ENCODE data around the gene FAM234A.
"Not testable (repeated sequence)": the region's sequence is repeated elsewhere in the genome, so short reads cannot be mapped to it uniquely, and the experiment has no call there.

Gene FAM234A

DNA sequence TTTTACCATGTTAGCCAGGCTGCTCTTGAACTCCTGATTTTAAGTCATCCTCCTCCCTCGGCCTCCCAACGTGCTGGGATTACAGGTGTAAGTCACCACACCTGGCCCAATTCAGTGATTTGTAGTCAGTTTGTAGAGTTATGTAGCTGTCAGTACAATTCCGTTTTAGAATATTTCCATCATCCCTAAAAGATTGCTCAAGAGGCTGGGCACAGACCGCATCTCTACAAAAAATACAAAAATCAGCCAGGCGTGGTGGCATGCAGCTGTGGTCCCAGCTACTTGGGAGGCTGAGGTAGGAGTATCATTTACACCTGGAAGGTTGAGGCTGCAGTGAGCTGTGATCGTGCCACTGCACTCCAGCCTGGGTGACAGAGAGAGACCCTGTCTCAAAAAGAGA is 20.6 kb downstream of the FAM234A start:
- no peak overlapping the region for H3K4me3 ChIP-seq (ENCODE audit: low read depth, low read length)
- H2BK120ac ChIP-seq (ENCODE audit: insufficient read depth, low read length, poor library complexity): no peak overlapping the region

DNA sequence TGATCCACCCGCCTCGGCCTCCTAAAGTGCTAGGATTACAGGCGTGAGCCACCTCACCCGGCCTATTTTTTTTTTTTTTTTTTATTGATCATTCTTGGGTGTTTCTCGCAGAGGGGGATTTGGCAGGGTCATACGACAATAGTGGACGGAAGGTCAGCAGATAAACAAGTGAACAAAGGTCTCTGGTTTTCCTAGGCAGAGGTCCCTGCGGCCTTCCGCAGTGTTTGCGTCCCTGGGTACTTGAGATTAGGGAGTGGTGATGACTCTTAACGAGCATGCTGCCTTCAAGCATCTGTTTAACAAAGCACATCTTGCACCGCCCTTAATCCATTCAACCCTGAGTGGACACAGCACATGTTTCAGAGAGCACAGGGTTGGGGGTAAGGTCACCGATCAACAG is 23.5 kb downstream of the FAM234A start:
- not testable (repeated sequence) for H3K4me3 ChIP-seq (ENCODE audit: low read depth, low read length); H4K8ac ChIP-seq (ENCODE audit: low read depth, low read length); H3K79me1 ChIP-seq (ENCODE audit: low read length); H2BK12ac ChIP-seq (ENCODE audit: low read length); H3K23ac ChIP-seq (ENCODE audit: low read length); H2AFZ ChIP-seq (ENCODE audit: insufficient read depth, low read length, poor library complexity); H2AK5ac ChIP-seq (ENCODE audit: low read length); H2BK120ac ChIP-seq (ENCODE audit: insufficient read depth, low read length, poor library complexity); H2BK5ac ChIP-seq (ENCODE audit: low read depth, low read length, poor library complexity); H3K9ac ChIP-seq (ENCODE audit: low read length); H4K91ac ChIP-seq (ENCODE audit: low read depth, low read length); H3K79me2 ChIP-seq (ENCODE audit: control insufficient read depth, insufficient read depth, low read length, poor library complexity); H3K27ac ChIP-seq (ENCODE audit: low read depth, low read length); H3K14ac ChIP-seq (ENCODE audit: low read length); H3K4me2 ChIP-seq (ENCODE audit: low read length); H3K4me1 ChIP-seq (ENCODE audit: control insufficient read depth in 1 of 2, insufficient read depth in 2 of 2, low read length in 2 of 2); H4K12ac ChIP-seq (ENCODE audit: low read depth, low read length); H3K18ac ChIP-seq (ENCODE audit: low read length); H3K4ac ChIP-seq (ENCODE audit: low read depth, low read length); H3K9me3 ChIP-seq (ENCODE audit: insufficient read depth, low read depth, low read length); DNase-seq; H3K27me3 ChIP-seq (ENCODE audit: insufficient read depth, low read length)
- H3K36me3 ChIP-seq (ENCODE audit: control insufficient read depth in 1 of 2, insufficient read depth in 2 of 2, low read length in 2 of 2): peaks cover 35% of the 10 kb centered on the region in 2 experiments
- WGBS (ENCODE audit: extremely low coverage, insufficient coverage, insufficient read length): no CpG with 5 or more reads among the region's 13 CpGs

More for the DNA sequence above, 20.6 kb downstream of the FAM234A start:
- no peak overlapping the region for H3K23ac ChIP-seq (ENCODE audit: low read length)
- H4K91ac ChIP-seq (ENCODE audit: low read depth, low read length): no peak overlapping the region
- no peaks in the 10 kb centered on the region for H3K27me3 ChIP-seq (ENCODE audit: insufficient read depth, low read length)
- no peak for DNase-seq
- no peaks in the 10 kb centered on the region for H3K9me3 ChIP-seq (ENCODE audit: insufficient read depth, low read depth, low read length)
- no peak overlapping the region for H3K18ac ChIP-seq (ENCODE audit: low read length)
- peaks cover 14 to 17% of the 10 kb centered on the region in 2 experiments for H3K36me3 ChIP-seq (ENCODE audit: control insufficient read depth in 1 of 2, insufficient read depth in 2 of 2, low read length in 2 of 2)
- no peak overlapping the region for H2AK5ac ChIP-seq (ENCODE audit: low read length)
- no peak overlapping the region for H3K9ac ChIP-seq (ENCODE audit: low read length)
- no peak overlapping the region for H2AFZ ChIP-seq (ENCODE audit: insufficient read depth, low read length, poor library complexity)
- H3K4ac ChIP-seq (ENCODE audit: low read depth, low read length): no peak overlapping the region
- peaks cover 0 to 1% of the 10 kb centered on the region in 2 experiments for H3K4me1 ChIP-seq (ENCODE audit: control insufficient read depth in 1 of 2, insufficient read depth in 2 of 2, low read length in 2 of 2)
- H3K4me2 ChIP-seq (ENCODE audit: low read length): no peak overlapping the region
- H4K8ac ChIP-seq (ENCODE audit: low read depth, low read length): no peak overlapping the region
- H3K27ac ChIP-seq (ENCODE audit: low read depth, low read length): no peak overlapping the region
- H3K79me2 ChIP-seq (ENCODE audit: control insufficient read depth, insufficient read depth, low read length, poor library complexity): no peaks in the 10 kb centered on the region
- no CpG with 5 or more reads among the region's 6 CpGs for WGBS (ENCODE audit: extremely low coverage, insufficient coverage, insufficient read length)
- no peaks in the 10 kb centered on the region for H3K79me1 ChIP-seq (ENCODE audit: low read length)
- no peak overlapping the region for H4K12ac ChIP-seq (ENCODE audit: low read depth, low read length)
- no peak overlapping the region for H2BK5ac ChIP-seq (ENCODE audit: low read depth, low read length, poor library complexity)
- H3K14ac ChIP-seq (ENCODE audit: low read length): no peak overlapping the region
- H2BK12ac ChIP-seq (ENCODE audit: low read length): no peak overlapping the region

DNA sequence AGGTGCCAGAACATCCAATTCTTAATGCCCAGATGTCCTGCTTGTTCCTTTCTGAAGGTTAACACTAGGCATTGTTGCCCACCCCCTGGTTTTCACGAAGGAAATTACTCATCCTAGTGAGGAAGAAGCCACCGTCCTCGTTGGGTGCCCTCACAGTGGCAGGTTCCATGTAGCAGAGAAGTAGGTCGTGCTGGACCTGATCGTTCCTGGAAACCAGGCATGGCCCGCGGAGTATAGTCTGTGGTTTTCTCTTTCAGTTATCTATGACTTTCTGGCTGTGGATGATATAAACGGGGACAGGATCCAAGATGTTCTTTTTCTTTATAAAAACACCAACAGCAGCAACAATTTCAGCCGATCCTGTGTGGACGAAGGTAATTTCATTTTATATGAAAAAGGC is 24.6 kb downstream of the FAM234A start:
- H3K27ac ChIP-seq (ENCODE audit: low read depth, low read length): no peak overlapping the region
- no peak overlapping the region for H2BK5ac ChIP-seq (ENCODE audit: low read depth, low read length, poor library complexity)
- H2BK12ac ChIP-seq (ENCODE audit: low read length): no peak overlapping the region
- H3K4me1 ChIP-seq (ENCODE audit: control insufficient read depth in 1 of 2, insufficient read depth in 2 of 2, low read length in 2 of 2): no peaks in the 10 kb centered on the region
- no peaks in the 10 kb centered on the region for H3K9me3 ChIP-seq (ENCODE audit: insufficient read depth, low read depth, low read length)
- H2AK5ac ChIP-seq (ENCODE audit: low read length): no peak overlapping the region
- no CpG with 5 or more reads among the region's 10 CpGs for WGBS (ENCODE audit: extremely low coverage, insufficient coverage, insufficient read length)
- H3K4me3 ChIP-seq (ENCODE audit: low read depth, low read length): no peak overlapping the region
- H3K18ac ChIP-seq (ENCODE audit: low read length): no peak overlapping the region
- no peak overlapping the region for H4K12ac ChIP-seq (ENCODE audit: low read depth, low read length)
- no peak for DNase-seq
- H2AFZ ChIP-seq (ENCODE audit: insufficient read depth, low read length, poor library complexity): no peak overlapping the region
- H3K4ac ChIP-seq (ENCODE audit: low read depth, low read length): no peak overlapping the region
- no peak overlapping the region for H3K23ac ChIP-seq (ENCODE audit: low read length)
- H3K79me2 ChIP-seq (ENCODE audit: control insufficient read depth, insufficient read depth, low read length, poor library complexity): no peaks in the 10 kb centered on the region
- H3K27me3 ChIP-seq (ENCODE audit: insufficient read depth, low read length): no peaks in the 10 kb centered on the region
- H4K8ac ChIP-seq (ENCODE audit: low read depth, low read length): no peak overlapping the region
- no peak overlapping the region for H2BK120ac ChIP-seq (ENCODE audit: insufficient read depth, low read length, poor library complexity)
- no peaks in the 10 kb centered on the region for H3K79me1 ChIP-seq (ENCODE audit: low read length)
- no peak overlapping the region for H3K14ac ChIP-seq (ENCODE audit: low read length)
- no peak overlapping the region for H3K4me2 ChIP-seq (ENCODE audit: low read length)
- H3K36me3 ChIP-seq (ENCODE audit: control insufficient read depth in 1 of 2, insufficient read depth in 2 of 2, low read length in 2 of 2): peaks cover 46 to 47% of the 10 kb centered on the region in 2 experiments
- no peak overlapping the region for H3K9ac ChIP-seq (ENCODE audit: low read length)
- H4K91ac ChIP-seq (ENCODE audit: low read depth, low read length): no peak overlapping the region

DNA sequence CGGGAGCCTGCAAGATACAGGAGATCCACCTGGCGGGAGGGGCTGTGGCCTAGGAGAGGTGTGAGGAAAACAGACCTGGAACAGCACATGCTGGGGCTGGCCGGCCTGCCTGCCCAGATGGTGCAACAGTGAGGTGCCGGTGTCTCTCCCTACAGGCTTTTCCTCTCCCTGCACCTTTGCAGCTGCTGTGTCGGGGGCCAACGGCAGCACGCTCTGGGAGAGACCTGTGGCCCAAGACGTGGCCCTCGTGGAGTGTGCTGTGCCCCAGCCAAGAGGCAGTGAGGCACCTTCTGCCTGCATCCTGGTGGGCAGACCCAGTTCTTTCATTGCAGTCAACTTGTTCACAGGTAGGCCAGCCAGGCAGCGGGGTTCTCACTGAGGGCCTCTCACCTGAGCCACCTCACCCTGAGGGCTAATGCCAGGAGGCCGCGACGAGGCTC is 25.2 kb downstream of the FAM234A start:
- no peak overlapping the region for H2AFZ ChIP-seq (ENCODE audit: insufficient read depth, low read length, poor library complexity)
- H3K27me3 ChIP-seq (ENCODE audit: insufficient read depth, low read length): no peaks in the 10 kb centered on the region
- H3K14ac ChIP-seq (ENCODE audit: low read length): no peak overlapping the region
- no peak for DNase-seq
- H2AK5ac ChIP-seq (ENCODE audit: low read length): no peak overlapping the region
- H3K4ac ChIP-seq (ENCODE audit: low read depth, low read length): no peak overlapping the region
- H2BK12ac ChIP-seq (ENCODE audit: low read length): no peak overlapping the region
- no peak overlapping the region for H4K8ac ChIP-seq (ENCODE audit: low read depth, low read length)
- no peaks in the 10 kb centered on the region for H3K79me1 ChIP-seq (ENCODE audit: low read length)
- no peak overlapping the region for H3K18ac ChIP-seq (ENCODE audit: low read length)
- no peak overlapping the region for H3K4me2 ChIP-seq (ENCODE audit: low read length)
- H3K9me3 ChIP-seq (ENCODE audit: insufficient read depth, low read depth, low read length): no peaks in the 10 kb centered on the region
- no peak overlapping the region for H3K9ac ChIP-seq (ENCODE audit: low read length)
- H3K4me3 ChIP-seq (ENCODE audit: low read depth, low read length): no peak overlapping the region
- H4K91ac ChIP-seq (ENCODE audit: low read depth, low read length): no peak overlapping the region
- no peak overlapping the region for H2BK120ac ChIP-seq (ENCODE audit: insufficient read depth, low read length, poor library complexity)
- H3K4me1 ChIP-seq (ENCODE audit: control insufficient read depth in 1 of 2, insufficient read depth in 2 of 2, low read length in 2 of 2): no peaks in the 10 kb centered on the region
- H3K23ac ChIP-seq (ENCODE audit: low read length): no peak overlapping the region
- H3K36me3 ChIP-seq (ENCODE audit: control insufficient read depth in 1 of 2, insufficient read depth in 2 of 2, low read length in 2 of 2): peaks cover 47 to 48% of the 10 kb centered on the region in 2 experiments
- no peaks in the 10 kb centered on the region for H3K79me2 ChIP-seq (ENCODE audit: control insufficient read depth, insufficient read depth, low read length, poor library complexity)
- no peak overlapping the region for H4K12ac ChIP-seq (ENCODE audit: low read depth, low read length)
- H2BK5ac ChIP-seq (ENCODE audit: low read depth, low read length, poor library complexity): no peak overlapping the region
- no CpG with 5 or more reads among the region's 13 CpGs for WGBS (ENCODE audit: extremely low coverage, insufficient coverage, insufficient read length)
- no peak overlapping the region for H3K27ac ChIP-seq (ENCODE audit: low read depth, low read length)
